Mesendoderm (in vitro differentiated cells): Measurements from ENCODE around the gene KCND3.

Source experiments
- DNase-seq: peaks from one replicate; pipeline ENCODE4 v3.0.0; 2013
- H2AK5ac ChIP-seq: 2 replicates; pipeline ENCODE4 v1.6.1; 2013; ENCODE audit warnings: low read length, inconsistent platforms
- H2BK120ac ChIP-seq: 2 replicates; pipeline ENCODE4 v1.6.1; 2013; ENCODE audit warnings: low read depth, mild to moderate bottlenecking, low read length, moderate library complexity, mixed read lengths
- H2BK15ac ChIP-seq: replicated peaks from 2 replicates; pipeline ENCODE4 v1.6.1; 2013; ENCODE audit warnings: low read depth, mild to moderate bottlenecking, moderate library complexity
- H2BK5ac ChIP-seq: 2 replicates; pipeline ENCODE4 v1.6.1; 2013; ENCODE audit warnings: low read length, inconsistent platforms
- H3K18ac ChIP-seq: 2 replicates; pipeline ENCODE4 v1.6.1; 2013; ENCODE audit warnings: mild to moderate bottlenecking, low read length, mixed read lengths
- H3K23ac ChIP-seq: one replicate; pipeline ENCODE4 v1.6.1; 2013; ENCODE audit warnings: low read length
- H3K27ac ChIP-seq: 2 replicates; pipeline ENCODE4 v1.5.1; 2013; ENCODE audit warnings: low read depth, mild to moderate bottlenecking, inconsistent platforms, low read length, moderate library complexity
- H3K27me3 ChIP-seq: 2 replicates; pipeline ENCODE4 v1.6.1; 2013; ENCODE audit warnings: low read length, control low read depth, mild to moderate bottlenecking, inconsistent platforms; ENCODE audit not compliant: insufficient read depth, poor library complexity
- H3K36me3 ChIP-seq: 2 replicates; pipeline ENCODE4 v1.6.1; 2013; ENCODE audit warnings: low read length, inconsistent platforms; ENCODE audit not compliant: control insufficient read depth, insufficient read depth
- H3K4ac ChIP-seq: one replicate; pipeline ENCODE4 v1.6.1; 2013; ENCODE audit warnings: low read depth, mild to moderate bottlenecking, low read length, moderate library complexity
- H3K4me1 ChIP-seq: 2 replicates; pipeline ENCODE4 v1.6.1; 2013; ENCODE audit warnings: low read depth, low read length, inconsistent platforms; ENCODE audit not compliant: control insufficient read depth
- H3K4me2 ChIP-seq: 2 replicates; pipeline ENCODE4 v1.6.1; 2013; ENCODE audit warnings: low read length
- H3K4me3 ChIP-seq: 2 replicates; pipeline ENCODE4 v1.5.1; 2013; ENCODE audit warnings: mild to moderate bottlenecking, low read length
- H3K56ac ChIP-seq: one replicate; pipeline ENCODE4 v1.6.1; 2013; ENCODE audit warnings: low read length
- H3K79me1 ChIP-seq: 2 replicates; pipeline ENCODE4 v1.6.1; 2013; ENCODE audit warnings: low read length, inconsistent platforms
- H3K79me2 ChIP-seq: 2 replicates; pipeline ENCODE4 v1.6.1; 2013; ENCODE audit warnings: mild to moderate bottlenecking, low read length; ENCODE audit not compliant: control insufficient read depth, insufficient read depth
- H3K9ac ChIP-seq: 2 replicates; pipeline ENCODE4 v1.6.1; 2013; ENCODE audit warnings: low read length, inconsistent platforms
- H4K5ac ChIP-seq: one replicate; pipeline ENCODE4 v1.6.1; 2013; ENCODE audit warnings: low read length
- H4K8ac ChIP-seq: one replicate; pipeline ENCODE4 v1.6.1; 2013; ENCODE audit warnings: low read depth, mild to moderate bottlenecking, control low read depth, low read length, moderate library complexity
- WGBS: extraction: QIAGEN DNeasy Blood & Tissue Kit; methylation state at CpG from one replicate; pipeline ENCODE4 v1.1.7; 2013; ENCODE audit warnings: low lambda C conversion rate, missing lambda C conversion rate; ENCODE audit not compliant: insufficient coverage; ENCODE audit errors: extremely low coverage; 5-methylcytosine and 5-hydroxymethylcytosine counted together

The KCND3 gene

GRCh38 chr1:111836111-111836510 lies 153.4 kb downstream of the KCND3 start:
- no peak overlapping the region for H3K4me2 ChIP-seq
- H3K4me1 ChIP-seq = no peaks in the 10 kb centered on the region
- no peak overlapping the region for H4K5ac ChIP-seq
- H3K56ac ChIP-seq = no peak overlapping the region
- no peak overlapping the region for H3K23ac ChIP-seq
- H3K4me3 ChIP-seq = no peak overlapping the region
- no peak for DNase-seq
- no peak overlapping the region for H3K18ac ChIP-seq
- H2BK5ac ChIP-seq = no peak overlapping the region
- H3K27ac ChIP-seq = no peak overlapping the region
- H3K27me3 ChIP-seq = no peaks in the 10 kb centered on the region
- H3K9ac ChIP-seq = no peak overlapping the region
- no peak overlapping the region for H2AK5ac ChIP-seq
- WGBS = no CpG with 5 or more reads among the region's 7 CpGs
- H2BK120ac ChIP-seq = no peak overlapping the region
- no peaks in the 10 kb centered on the region for H3K79me1 ChIP-seq
- H3K36me3 ChIP-seq = no peaks in the 10 kb centered on the region
- no peak overlapping the region for H4K8ac ChIP-seq
- H3K4ac ChIP-seq = no peak overlapping the region
- H3K79me2 ChIP-seq = no peaks in the 10 kb centered on the region
- H2BK15ac ChIP-seq = no peak overlapping the region

- H3K4me1 ChIP-seq = no peaks in the 10 kb centered on the region
- no peak overlapping the region for H2BK120ac ChIP-seq
- H2BK5ac ChIP-seq = no peak overlapping the region
- H2AK5ac ChIP-seq = no peak overlapping the region
- H3K79me1 ChIP-seq = no peaks in the 10 kb centered on the region
- no peaks in the 10 kb centered on the region for H3K79me2 ChIP-seq
- no peak overlapping the region for H3K4ac ChIP-seq
- H4K5ac ChIP-seq = no peak overlapping the region
- H3K4me3 ChIP-seq = no peak overlapping the region
- DNase-seq = no peak
- WGBS = no CpG with 5 or more reads among the region's 3 CpGs
- no peak overlapping the region for H3K56ac ChIP-seq
- H3K27me3 ChIP-seq = no peaks in the 10 kb centered on the region
- H3K36me3 ChIP-seq = no peaks in the 10 kb centered on the region
- no peak overlapping the region for H3K4me2 ChIP-seq
- H3K23ac ChIP-seq = no peak overlapping the region
- H4K8ac ChIP-seq = no peak overlapping the region
- no peak overlapping the region for H3K18ac ChIP-seq
- H2BK15ac ChIP-seq = no peak overlapping the region
- H3K27ac ChIP-seq = no peak overlapping the region
- H3K9ac ChIP-seq = no peak overlapping the region
These were observed 154.0 kb downstream of the KCND3 start for GRCh38 chr1:111835514-111835913.

- Histone ChIP-seq H3K4me1 (no peaks in the 10 kb centered on the region), H3K4me3 (no peak overlapping the region), H3K79me2 (no peaks in the 10 kb centered on the region), H3K18ac (no peak overlapping the region), H3K23ac (no peak overlapping the region), H2BK5ac (no peak overlapping the region), H4K5ac (no peak overlapping the region), H3K4ac (no peak overlapping the region), H3K27ac (no peak overlapping the region), H3K4me2 (no peak overlapping the region), H3K9ac (no peak overlapping the region), H3K36me3 (no peaks in the 10 kb centered on the region), H4K8ac (no peak overlapping the region), H2AK5ac (no peak overlapping the region), H3K79me1 (no peaks in the 10 kb centered on the region), H2BK15ac (no peak overlapping the region), H3K27me3 (no peaks in the 10 kb centered on the region), H3K56ac (no peak overlapping the region), H2BK120ac (no peak overlapping the region)
- WGBS = no CpG with 5 or more reads among the region's 5 CpGs
- no peak for DNase-seq
These were observed 154.5 kb downstream of the KCND3 start for GRCh38 chr1:111834956-111835355.

GRCh38 chr1:111833334-111833733 lies 156.1 kb downstream of the KCND3 start:
- Histone ChIP-seq H3K79me1 (no peaks in the 10 kb centered on the region), H3K23ac (no peak overlapping the region), H3K9ac (no peak overlapping the region), H4K8ac (no peak overlapping the region), H3K4me3 (no peak overlapping the region), H3K18ac (no peak overlapping the region), H3K56ac (no peak overlapping the region), H2BK5ac (no peak overlapping the region), H3K36me3 (no peaks in the 10 kb centered on the region), H4K5ac (no peak overlapping the region), H2BK120ac (no peak overlapping the region), H3K27ac (no peak overlapping the region), H3K4me1 (no peaks in the 10 kb centered on the region), H2AK5ac (no peak overlapping the region), H3K4ac (no peak overlapping the region), H3K27me3 (no peaks in the 10 kb centered on the region), H3K4me2 (no peak overlapping the region), H2BK15ac (no peak overlapping the region), H3K79me2 (no peaks in the 10 kb centered on the region)
- WGBS = no CpG with 5 or more reads among the region's 4 CpGs
- DNase-seq = peak; percentile 32

GRCh38 chr1:111832521-111833155 lies 156.8 kb downstream of the KCND3 start:
- H3K23ac ChIP-seq = no peak overlapping the region
- no peak overlapping the region for H2BK15ac ChIP-seq
- no peak overlapping the region for H4K8ac ChIP-seq
- H3K4me2 ChIP-seq = no peak overlapping the region
- no peak for DNase-seq
- H4K5ac ChIP-seq = no peak overlapping the region
- no peaks in the 10 kb centered on the region for H3K79me1 ChIP-seq
- H2BK120ac ChIP-seq = no peak overlapping the region
- H3K9ac ChIP-seq = no peak overlapping the region
- no peak overlapping the region for H3K18ac ChIP-seq
- no peak overlapping the region for H3K4ac ChIP-seq
- H3K56ac ChIP-seq = no peak overlapping the region
- no CpG with 5 or more reads among the region's 10 CpGs for WGBS
- no peaks in the 10 kb centered on the region for H3K4me1 ChIP-seq
- no peak overlapping the region for H2AK5ac ChIP-seq
- no peaks in the 10 kb centered on the region for H3K79me2 ChIP-seq
- H3K4me3 ChIP-seq = no peak overlapping the region
- H3K27me3 ChIP-seq = no peaks in the 10 kb centered on the region
- H3K27ac ChIP-seq = no peak overlapping the region
- H2BK5ac ChIP-seq = no peak overlapping the region
- H3K36me3 ChIP-seq = no peaks in the 10 kb centered on the region

- WGBS = no CpG with 5 or more reads among the region's 1 CpG
- no peak overlapping the region for H3K23ac ChIP-seq
- no peaks in the 10 kb centered on the region for H3K79me1 ChIP-seq
- no peaks in the 10 kb centered on the region for H3K79me2 ChIP-seq
- H3K4me1 ChIP-seq = no peaks in the 10 kb centered on the region
- no peak overlapping the region for H4K8ac ChIP-seq
- no peak overlapping the region for H3K4me2 ChIP-seq
- H3K4me3 ChIP-seq = no peak overlapping the region
- H2AK5ac ChIP-seq = no peak overlapping the region
- no peak overlapping the region for H3K4ac ChIP-seq
- no peaks in the 10 kb centered on the region for H3K36me3 ChIP-seq
- H3K56ac ChIP-seq = no peak overlapping the region
- no peaks in the 10 kb centered on the region for H3K27me3 ChIP-seq
- no peak for DNase-seq
- H2BK120ac ChIP-seq = no peak overlapping the region
- H3K27ac ChIP-seq = no peak overlapping the region
- H3K9ac ChIP-seq = no peak overlapping the region
- no peak overlapping the region for H2BK15ac ChIP-seq
- no peak overlapping the region for H4K5ac ChIP-seq
- H2BK5ac ChIP-seq = no peak overlapping the region
- H3K18ac ChIP-seq = no peak overlapping the region
These were observed 158.3 kb downstream of the KCND3 start for GRCh38 chr1:111831153-111831552.
